ENCODE measurements around the gene TRPM6.

DNA sequence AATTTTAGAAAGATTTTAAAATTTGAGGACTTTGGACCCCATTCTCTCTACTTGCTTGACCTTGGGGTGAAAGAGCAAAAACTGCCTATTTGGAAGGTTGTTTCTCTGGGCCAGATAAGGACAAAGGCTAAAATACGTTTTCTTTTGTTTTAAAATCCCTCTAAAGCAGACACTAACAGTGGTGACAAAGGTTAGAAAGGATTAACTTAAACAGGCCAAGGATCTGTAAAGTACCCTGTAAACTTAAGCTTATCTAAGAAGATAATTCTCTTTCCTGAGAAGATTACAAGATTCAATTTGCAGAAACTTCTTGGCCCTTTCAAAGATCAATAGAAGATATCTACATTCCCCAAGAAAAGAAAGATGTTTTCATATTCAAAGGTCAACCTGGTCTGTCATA lies 12.1 kb downstream of the TRPM6 start:
- TF ChIP-seq, protein P1, sequence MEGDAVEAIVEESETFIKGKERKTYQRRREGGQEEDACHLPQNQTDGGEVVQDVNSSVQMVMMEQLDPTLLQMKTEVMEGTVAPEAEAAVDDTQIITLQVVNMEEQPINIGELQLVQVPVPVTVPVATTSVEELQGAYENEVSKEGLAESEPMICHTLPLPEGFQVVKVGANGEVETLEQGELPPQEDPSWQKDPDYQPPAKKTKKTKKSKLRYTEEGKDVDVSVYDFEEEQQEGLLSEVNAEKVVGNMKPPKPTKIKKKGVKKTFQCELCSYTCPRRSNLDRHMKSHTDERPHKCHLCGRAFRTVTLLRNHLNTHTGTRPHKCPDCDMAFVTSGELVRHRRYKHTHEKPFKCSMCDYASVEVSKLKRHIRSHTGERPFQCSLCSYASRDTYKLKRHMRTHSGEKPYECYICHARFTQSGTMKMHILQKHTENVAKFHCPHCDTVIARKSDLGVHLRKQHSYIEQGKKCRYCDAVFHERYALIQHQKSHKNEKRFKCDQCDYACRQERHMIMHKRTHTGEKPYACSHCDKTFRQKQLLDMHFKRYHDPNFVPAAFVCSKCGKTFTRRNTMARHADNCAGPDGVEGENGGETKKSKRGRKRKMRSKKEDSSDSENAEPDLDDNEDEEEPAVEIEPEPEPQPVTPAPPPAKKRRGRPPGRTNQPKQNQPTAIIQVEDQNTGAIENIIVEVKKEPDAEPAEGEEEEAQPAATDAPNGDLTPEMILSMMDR (IDR thresholded peaks at IDR 0.05; ENCODE audit: low read length) = no peak
- TF ChIP-seq EZH2 (optimal IDR thresholded peaks at IDR 0.05; ENCODE audit: low read depth, low read length) = no peak
